Amniotic stem cell (primary cell): ENCODE data around the gene ICA1L.
A peak's percentile ranks its signal among the peaks of the same experiment; 100 is the strongest.
"Not testable (repeated sequence)": the region's sequence is repeated elsewhere in the genome, so short reads cannot be mapped to it uniquely, and the experiment has no call there.

Experiments used
- DNase-seq: peaks from one replicate; lab custom pipeline; 2025; lab: John Stamatoyannopoulos, UW

The ICA1L gene

DNA sequence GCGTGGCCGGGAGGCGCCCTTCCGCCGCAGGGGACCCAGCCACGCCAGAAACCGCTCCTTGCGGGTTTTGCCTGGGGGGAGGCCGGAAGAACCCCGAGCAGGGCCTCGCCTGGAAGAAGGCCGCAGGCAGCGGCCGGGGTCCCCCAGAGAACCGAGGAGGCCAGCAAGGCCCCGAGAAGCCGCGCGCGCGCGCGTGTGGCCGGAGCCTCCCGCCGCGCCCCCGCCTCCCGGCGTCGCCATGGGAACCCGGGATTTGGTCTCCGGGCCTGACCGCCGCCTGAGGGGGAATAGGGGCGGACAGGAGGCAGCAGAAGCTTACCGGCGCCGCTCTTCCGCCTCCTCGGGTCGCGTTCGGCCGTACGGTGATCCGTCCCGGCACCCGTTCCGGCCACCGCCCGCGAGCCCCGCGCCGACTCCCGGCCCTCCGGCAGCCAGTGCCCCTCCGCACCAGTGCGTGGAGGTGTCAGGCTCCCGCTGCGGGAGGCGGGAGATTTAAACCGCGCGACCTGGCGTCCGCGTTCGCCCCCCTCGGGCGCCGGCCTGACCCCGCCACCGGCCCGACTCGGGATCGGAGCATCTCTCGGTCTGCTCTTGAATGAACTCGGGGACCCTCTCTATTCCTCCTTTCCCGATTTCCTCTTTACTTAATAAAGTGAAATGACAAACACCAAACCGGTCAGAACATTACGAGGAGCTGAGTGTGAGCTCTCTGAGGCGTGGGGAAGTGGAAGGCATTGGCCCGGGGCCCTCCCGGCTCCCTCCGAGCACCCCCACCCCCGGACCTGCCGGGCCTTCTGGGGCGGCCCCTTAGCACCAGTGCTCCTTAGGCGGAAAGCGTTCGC is at the start of gene ICA1L:
Gene ICA1L (minus strand): TSS at position 467 of the 842 bp plus-strand sequence. CDS start 42,757 bp downstream, outside the sequence.
- peak; percentile 27 for DNase-seq

DNA sequence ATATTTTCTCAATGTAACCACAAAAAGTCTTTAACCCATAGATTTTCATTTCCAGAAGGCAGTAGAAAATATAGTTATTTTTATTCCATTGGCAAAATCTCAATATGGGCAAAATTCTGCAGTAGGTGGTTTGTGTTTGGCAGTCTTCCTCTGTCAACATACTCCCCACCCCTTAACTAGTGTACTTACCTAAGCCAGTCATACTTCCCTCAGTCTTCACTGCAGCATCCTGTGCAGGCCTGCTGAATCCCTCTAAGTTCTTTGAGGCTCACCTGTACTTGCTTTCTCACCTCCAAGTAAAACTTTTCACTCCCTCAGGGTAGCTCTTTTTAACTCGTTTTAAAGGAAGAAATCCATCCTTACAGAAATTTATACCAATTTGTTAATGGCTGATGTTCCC is 47.3 kb upstream of the ICA1L start:
- DNase-seq = no peak

DNA sequence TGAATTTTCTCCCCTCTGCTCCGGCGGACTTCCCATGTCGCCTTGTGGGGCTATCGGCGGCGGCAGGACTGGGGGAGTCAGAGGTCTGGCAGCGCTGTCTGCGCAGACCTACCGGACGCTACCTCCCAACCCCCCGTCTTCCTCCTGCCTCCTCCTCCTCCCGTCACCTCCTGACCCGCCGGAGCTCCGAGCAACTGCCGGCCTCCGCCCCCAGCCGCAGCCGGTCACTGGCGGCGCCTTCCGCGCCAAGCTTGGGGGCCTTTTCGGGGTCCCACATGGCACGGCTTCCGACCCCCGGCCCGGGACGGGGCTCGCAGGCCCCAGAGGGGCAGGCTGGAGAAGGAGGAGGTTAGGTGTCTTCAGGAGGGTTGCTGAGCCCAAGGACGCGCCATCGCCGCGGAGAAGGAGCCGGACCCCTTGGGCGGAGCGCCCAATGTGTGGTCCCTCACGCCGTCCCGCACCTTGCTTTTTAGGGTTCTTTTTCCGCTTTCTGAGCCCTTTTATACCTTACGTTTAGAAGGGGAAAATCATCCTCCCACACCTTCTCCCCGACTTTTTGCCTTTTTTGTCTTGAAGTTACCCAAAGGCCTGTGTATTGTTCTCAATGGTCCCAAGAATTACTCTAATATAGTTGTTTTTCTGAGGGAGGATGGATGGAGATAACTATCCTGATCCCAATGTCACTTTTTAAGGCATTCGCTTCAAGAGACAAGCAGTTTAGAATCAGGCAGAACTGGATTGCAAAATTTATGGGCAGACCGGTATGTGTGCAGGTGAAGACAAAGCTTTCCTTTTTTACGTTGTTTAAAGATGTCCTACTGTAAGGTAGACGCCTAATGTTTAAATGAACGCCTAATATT is 41.0 kb upstream of the ICA1L start:
- DNase-seq = not testable (repeated sequence)

DNA sequence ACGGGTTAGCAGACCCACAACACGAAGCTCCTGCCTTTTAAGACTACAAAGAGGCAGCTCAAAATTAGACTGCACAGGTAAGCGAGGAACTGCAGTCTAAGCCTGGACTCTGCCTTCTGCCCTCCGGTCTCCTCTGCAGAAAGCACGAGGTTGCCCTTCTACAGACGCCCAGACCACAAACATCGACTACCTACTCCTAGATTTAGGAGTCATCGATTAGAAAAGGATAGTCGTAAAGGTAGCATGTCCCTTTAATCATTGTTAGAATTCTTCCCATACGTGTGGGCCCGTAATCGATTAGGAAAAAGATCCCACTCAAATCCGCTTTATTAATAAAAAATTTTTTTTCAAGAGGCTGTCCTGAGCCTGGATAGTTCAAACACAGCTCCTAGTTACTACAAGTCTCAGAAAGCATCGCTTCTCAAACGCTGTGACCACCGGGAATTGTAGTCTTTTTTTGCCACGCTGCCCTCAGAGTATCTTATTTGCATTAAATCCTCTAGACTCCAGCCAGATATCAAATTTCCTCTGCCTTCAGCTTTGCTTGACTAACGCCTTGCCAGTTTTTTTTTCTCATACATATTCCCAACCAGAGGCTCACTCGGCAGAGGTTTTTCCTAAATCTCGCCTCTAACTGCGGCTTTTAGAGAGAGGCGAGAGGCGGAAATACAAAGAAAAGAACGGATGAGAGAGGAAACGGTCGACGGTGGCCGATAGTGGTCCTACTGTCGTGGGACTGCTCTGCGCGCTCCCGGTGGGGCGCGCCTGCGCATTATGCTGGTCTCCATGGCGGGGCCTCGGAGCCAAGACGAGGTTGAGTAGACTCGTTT is 40.2 kb upstream of the ICA1L start, which contains the start of the genes CARF and WDR12:
Gene CARF (plus strand): TSS at position 764 of the 830 bp plus-strand sequence. CDS start 29,628 bp downstream, outside the sequence.
Gene WDR12 (minus strand): TSS at position 162 of the 830 bp plus-strand sequence. CDS start 197 bp downstream, outside the sequence.
- peak; percentile 88 for DNase-seq

DNA sequence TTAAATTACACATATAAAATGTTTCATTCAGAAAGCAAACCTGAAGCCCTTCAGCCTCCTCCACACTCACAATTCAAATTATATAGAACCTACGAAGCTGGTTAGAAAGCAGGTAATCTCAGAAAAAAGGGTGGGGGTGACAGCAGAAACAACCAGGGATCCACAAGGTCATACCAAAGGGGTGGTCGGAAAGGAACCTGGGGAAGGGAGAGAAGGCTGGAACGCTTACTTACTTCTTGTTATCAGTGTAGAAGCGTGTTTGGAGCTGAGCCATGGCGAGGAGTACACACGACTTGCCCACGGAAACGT is 39.6 kb upstream of the ICA1L start:
- no peak for DNase-seq

DNA sequence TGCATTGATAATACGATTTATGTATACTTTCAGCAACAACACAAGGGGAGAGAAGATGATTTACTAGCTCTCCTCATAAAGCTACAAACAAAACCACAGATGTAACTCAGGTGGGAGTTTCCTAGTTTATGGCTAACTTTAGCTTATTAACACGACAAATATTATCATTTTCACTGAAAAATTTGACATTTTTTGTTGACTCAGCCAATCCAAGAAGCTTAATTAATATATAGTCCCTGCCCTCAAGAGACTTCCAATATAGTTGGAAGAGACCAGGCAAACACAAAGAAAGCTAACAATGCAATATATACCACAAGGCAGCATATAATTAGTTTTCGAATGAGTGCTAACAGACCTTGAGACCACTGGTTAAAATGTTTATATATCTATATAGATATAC is 39.1 kb upstream of the ICA1L start:
- DNase-seq = no peak

DNA sequence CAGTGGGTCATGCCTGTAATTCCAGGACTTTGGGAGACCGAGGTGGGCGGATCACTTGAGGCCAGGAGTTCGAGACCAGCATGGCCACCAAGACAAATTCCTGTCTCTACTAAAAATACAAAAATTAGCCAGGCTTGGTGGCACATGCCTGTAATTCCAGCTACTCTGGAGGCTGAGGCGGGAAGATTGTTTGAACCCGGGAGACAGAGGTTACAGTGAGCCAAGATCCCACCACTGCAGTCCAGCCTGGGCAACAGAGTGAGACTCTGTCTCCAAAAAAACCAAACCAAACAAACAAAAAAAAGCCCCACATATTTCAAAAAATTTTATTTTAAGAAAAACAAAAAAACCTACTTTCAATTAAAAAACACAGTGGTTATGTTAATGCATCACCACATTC is 38.7 kb upstream of the ICA1L start:
- not testable (repeated sequence) for DNase-seq

DNA sequence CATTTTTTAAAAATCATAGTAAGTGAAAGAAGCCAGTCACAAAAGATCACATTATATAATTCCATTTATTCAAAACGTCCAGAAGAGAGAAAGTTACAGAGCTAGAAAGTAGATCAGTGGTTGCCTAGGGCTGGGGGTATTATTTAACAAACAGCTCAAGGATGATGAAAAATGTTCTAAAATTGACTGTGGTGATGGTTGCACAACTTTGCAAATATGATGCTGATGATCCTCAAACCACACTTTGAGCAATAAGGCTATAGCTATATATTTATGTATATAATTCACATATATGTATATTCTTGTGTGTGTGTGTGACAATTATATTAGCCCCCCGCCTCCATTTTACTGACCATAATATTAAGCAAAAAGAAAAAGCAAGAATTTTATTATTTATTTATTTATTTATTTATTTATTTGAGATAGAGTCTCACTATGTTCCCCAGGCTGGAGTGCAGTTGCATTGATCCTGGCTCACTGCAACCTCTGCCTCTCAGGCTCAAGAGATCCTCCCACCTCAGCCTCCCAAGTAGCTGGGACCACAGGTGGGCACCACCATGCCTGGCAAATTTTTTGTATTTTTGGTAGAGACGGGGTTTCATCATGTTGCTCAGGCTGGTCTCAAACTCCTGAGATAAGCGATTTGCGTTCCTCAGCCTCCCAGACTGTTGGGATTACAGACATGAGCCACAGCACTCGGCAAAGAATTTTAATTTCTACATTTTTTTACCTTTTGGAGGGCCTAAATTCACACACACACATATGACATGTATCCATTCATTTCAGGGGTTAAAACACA is 38.0 kb upstream of the ICA1L start:
- no peak for DNase-seq

DNA sequence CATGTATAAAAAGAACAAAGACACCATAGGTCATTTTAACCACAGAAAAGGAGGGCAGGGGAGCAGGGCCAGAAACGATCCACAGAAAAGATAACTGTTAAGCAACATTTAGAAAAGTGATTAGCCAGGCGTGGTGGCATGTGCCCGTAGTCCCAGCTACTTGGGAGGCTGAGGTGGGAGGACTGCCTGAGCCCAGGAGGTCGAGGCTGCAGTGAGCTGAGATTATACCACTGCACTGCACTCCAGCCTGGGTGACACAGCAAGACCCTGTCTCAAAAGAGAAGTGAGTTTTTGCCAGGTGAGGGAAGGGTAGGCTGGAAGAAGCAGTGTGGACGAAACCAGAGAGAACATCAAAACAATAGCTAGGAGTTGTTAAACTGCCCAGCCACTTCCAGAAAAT is 36.6 kb upstream of the ICA1L start:
- DNase-seq = no peak

DNA sequence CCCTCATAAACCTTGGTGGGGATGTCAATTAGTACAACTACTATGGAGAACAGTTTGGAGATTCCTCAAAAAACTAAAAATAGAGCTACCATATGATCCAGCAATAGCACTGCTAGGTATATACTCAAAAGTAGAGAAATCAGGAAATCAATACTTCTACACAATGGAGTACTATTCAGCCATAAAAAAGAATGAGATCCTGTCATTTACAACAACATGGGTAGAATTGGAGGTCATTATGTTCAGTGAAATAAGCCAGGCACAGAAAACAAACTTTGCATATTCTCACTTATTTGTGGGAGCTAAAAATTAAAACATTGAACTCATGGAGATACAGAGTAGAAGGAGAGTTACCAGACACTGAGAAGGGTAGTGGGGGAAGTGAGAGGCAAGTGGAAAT is 33.9 kb upstream of the ICA1L start:
- not testable (repeated sequence) for DNase-seq

DNA sequence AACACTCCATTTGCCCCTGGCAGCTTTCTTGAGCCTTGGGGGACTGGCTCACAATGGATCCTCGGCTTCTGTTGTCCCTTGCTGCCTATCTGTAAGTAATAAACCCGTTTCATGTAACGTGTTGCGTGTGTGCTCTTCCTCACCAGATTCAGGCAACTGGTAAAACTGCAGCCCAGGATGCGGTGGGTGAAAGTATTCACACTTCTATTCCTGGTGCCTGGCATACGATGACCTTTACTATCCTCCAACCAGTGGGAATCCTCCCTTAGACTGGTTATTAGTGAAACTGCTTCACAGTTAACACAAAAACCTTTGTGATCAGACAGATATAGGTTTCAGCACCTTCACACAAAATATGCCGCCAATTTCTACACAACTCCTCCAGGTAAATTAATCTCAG is 13.6 kb upstream of the ICA1L start:
- no peak for DNase-seq

DNA sequence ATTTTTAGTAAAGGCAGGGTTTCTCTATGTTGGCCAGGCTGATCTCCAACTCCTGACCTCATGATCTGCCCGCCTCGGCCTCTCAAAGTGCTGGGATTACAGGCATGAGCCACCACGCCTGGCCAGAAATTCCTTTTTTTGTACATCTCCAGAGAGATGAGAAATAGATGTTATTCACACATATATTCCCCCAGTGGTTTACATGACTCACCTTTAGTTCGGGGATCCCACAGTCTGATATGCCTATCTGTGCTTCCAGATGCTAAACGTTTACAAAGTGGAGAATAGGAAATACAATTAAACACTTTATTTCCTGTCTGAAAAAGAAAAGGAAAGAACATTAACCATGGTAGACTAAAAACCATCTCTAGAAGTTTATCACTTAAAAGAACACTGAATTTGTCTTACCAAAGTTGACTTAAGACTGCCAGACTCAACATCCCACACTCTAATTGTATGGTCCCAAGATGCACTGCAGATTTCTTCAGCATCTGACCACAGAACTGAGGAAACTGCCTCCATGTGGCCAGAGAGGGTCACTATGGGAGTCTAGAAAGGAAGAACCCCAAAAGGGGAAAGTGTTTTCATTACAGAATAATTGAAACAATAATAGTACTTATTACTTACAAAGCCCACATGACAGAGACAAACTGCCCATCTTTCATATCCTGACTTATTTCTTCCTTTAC is 12.6 kb upstream of the ICA1L start:
- no peak for DNase-seq

DNA sequence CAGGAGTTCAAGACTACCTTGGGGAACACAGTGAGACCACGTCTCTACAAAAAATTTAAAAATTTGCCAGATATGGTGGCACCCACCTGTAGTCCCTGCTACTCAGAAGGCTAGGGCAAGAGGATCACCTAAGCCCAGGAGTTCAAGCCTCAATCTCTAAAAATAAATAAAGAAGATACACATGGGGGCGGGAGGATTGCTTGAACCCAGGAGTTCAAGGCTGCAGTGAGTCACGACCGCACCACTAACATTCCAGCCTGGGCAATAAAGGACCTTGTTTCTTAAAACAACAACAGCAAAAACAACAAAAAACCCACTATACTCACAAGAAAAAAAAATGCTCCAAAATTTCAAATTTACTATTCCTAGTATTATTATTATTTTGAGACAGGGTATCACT is 10.0 kb upstream of the ICA1L start:
- no peak for DNase-seq

DNA sequence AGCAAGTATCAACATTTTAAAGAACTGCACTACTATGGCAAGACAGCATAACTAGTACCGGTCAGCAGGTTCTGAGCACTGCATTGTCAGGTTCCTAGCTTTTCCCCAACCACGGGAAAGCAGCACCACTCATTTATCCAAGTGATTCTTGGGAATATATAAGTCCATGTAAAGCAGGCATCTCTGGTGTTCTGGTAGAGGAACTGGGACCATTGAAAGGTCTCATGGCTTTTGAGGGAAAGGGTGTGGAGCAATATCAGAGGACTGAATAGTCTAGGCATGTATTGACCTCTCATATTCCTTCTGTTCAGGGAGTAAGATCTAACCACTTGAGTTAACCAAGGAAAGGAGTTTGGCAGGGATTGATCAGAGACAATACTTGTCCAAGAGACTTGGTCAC is 6.1 kb upstream of the ICA1L start:
- no peak for DNase-seq

DNA sequence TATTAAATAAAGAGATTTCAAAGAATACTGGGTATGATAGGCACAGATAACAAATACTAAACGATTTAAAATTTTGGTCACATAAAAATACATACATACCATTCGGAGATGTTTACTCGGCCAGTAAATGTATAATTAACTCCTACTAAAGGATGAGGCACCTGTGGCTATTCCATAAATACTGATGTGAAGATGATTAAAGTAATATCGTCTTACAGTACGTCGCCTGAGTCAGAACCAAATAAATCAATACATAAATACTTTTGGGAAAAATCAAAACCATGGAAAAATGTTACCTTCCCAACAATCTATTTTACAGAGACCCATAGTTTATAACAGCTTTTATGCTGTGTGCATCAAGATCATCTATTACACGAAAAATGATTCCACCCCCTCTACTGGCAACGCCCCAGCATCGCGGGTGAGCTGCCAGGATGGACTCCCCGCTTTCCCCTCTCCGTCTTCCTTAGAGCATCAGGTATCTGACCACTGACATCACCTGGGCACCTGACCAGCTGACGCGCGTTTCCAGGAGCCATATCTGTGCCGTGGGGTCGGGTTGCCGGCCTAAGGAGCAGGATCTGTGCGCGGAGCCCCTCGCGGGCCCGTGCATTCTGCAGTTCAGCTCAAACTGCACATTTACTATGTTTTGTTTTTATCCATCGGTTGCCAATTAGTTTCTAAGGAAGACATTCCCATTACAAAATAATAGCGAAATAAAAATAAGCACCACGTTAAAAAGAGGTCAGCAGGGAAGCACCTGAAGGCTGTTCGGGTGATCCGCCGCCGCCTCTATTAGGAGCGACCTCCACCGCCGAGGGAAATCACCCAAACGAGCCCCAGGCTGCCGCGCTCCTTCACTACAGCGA is 901 bp downstream of the ICA1L start:
- DNase-seq = peak; percentile 27

DNA sequence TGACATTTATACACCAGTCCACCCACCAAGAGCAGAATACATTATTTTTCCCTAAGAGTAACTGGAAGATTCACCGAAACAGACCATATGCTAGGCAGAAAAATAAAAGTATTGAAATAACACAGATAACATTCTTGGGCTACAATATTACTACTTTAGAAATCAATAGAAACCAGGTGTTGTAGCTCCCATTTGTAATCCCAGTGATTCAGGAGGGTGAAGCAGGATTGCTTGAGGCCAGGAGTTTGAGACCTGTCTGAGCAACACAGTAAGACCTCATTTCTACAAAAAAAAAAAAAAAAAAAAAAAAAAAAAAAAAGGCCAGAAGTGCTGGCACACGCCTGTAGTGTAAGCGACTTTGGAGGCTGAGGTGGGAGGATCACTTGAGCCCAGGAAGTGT is 9.6 kb downstream of the ICA1L start:
- DNase-seq = no peak

DNA sequence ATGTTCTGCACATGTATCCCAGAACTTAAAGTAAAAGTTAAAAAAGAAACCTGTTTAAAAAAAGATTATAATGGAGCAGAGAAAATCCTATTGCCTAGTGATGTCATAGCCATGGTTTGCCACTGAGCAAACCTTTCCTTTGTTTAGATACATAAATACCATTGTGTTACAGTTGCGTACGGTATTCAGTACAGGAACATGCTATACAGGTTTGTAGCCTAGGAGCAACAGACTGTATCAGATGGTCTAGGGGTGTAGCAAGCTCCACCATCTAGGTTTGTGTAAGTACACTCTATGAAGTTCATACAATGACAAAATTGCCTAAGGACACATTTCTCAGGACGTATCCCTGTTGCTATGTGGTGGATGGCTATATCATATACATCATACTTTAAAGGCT is 13.0 kb downstream of the ICA1L start:
- no peak for DNase-seq

DNA sequence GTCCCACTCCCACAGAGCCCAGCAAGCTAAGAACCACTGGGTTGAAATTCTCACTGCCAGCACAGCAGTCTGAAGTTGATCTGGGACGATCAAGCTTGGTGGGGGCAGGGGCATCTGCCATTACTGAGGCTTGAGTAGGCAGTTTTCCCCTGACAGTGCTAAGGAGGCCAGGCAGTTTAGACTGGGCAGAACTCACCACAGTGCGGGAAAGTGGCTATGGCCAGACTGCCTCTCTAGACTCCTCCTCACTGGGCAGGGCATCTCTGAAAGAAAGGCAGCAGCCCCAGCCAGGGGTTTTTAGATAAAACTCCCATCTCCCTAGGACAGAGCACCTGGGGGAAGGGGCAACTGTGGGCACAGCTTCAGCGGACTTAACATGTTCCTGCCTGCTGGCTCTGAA is 22.2 kb downstream of the ICA1L start:
- DNase-seq = not testable (repeated sequence)

DNA sequence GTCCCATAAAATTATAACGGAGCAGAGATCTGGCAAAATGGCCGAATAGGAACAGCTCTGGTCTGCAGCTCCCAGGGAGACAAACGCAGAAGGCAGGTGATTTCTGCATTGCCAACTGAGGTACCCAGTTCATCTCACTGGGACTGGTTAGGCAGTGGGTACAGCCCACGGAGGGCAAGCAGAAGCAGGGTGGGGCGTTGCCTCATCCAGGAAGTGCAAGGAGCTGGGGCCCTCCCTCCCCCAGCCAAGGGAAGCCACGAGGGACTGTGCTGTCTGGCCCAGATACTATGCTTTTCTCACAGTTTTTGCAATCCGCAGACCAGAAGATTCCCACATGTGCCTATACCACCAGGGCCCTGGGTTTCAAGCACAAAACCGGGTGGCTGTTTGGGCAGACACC is 22.8 kb downstream of the ICA1L start:
- no peak for DNase-seq
